A549 treated with AZD9567 at 1 μM for 4 hours (cell line): Measurements from ENCODE around the gene SLC5A4. TPM values are rescaled to one million over a fixed set of nuclear protein-coding genes. Genes with fewer than 3 reads are reported as not detected.

Experiments used
- total RNA-seq: library from RNA; stranded (reverse); fragments of 200-300 nt; extraction: Qiagen RNA extraction; gene quantifications from 5 replicates; pipeline ENCODE4 v1.2.3, GENCODE V29; 2022; ENCODE audit not compliant: insufficient read depth

The SLC5A4 gene
- not detected in 5 replicates for total RNA-seq

GRCh38 chr22:32255217-32255616 is at the start of gene SLC5A4:
SLC5A4 (minus strand) TSS chr22:32255347; CDS start chr22:32255329, 18 bp downstream.

GRCh38 chr22:32204856-32205722 is 50.1 kb downstream of the SLC5A4 start, which contains the start of gene RFPL2:
RFPL2 (minus strand) TSS chr22:32205073; CDS start chr22:32202451, 2,622 bp downstream.

Other genes with a start within 250 kb of the SLC5A4 start
- 0.02 to 0.08 TPM (median 0.05 TPM) in 4 of 5 replicates, not detected in the other for gene SLC5A1, start 212.1 kb downstream of the SLC5A4 start, total RNA-seq
- not detected in 5 replicates for gene C22orf42, start 96.0 kb downstream of the SLC5A4 start, total RNA-seq
- gene RFPL2, start 50.3 kb downstream of the SLC5A4 start, total RNA-seq, result 0.07 to 0.21 TPM (median 0.17 TPM) in 4 of 5 replicates, not detected in the other
- not detected in 5 replicates for gene RFPL3, start 102.5 kb upstream of the SLC5A4 start, total RNA-seq
- 73.7 to 101 TPM (median 79.0 TPM) in 5 replicates for gene RTCB, start 156.9 kb upstream of the SLC5A4 start, total RNA-seq
- gene BPIFC, start 209.1 kb upstream of the SLC5A4 start, total RNA-seq, result not detected in 5 replicates
- 67.0 to 68.0 TPM (median 67.9 TPM) in 5 replicates for gene FBXO7, start 219.5 kb upstream of the SLC5A4 start, total RNA-seq